ENCODE data around the gene PDZD8.

- TF ChIP-seq POLR2A (IDR thresholded peaks at IDR 0.05; ENCODE audit: low read depth, low read length) (no peak), POLR2AphosphoS5 (IDR thresholded peaks at IDR 0.05; ENCODE audit: low read depth, low read length) (no peak)
Observed at GRCh38 chr10:117390420-117390819, 15.2 kb upstream of the PDZD8 start.
